ENCODE data around the gene ADAMTS16.

Gene ADAMTS16

DNA sequence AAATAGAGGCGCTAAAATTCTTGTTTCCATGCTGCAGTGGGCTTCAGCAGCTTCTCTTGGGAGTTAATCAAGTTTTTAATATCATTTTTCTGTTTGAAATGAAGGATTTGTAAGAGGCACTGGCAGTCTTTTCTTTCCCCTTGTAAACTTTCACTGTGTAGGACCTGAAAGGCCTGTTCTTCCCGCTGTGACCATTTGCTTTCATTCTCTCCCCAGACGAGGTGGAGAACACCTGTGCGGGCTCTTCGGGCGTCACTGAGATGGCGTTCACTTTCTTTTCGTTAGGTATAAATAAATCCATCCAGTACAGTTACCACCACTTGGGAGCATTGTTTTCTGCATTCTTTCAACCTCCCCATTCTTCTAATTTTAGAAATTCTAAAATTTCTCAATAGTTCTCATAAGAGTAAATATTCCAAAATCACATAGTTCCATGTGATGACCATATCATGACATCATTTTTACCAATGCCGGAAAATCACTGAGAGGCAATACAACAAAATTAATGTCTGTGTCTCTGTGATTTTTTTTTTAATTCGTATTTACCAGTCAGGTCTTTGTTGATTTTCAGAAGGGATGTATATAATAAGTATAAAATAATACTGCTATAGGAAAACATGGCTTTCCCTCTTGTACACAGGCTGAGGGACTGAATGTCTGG is 150.7 kb downstream of the ADAMTS16 start:
- DNase-seq = no peak

DNA sequence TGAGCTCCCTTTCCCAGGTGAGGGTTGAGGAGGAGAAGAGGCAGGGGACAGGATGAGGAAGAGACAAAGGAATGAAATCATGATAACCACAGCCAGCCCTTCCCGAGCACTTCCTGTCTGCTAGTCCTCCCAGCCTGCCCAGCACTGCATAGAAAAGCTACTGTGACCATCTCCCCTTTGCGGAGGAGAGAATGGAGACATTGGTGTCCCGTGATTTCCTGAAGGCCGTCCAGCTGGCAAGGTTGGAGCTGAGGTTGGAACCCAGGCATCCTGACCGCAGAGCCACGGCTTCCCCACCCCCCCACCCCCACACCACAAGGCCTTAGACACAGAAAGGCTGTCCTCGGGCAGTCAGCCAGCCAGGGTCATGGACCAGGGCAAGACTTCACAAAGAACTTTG is 151.2 kb downstream of the ADAMTS16 start:
- no peak for DNase-seq

DNA sequence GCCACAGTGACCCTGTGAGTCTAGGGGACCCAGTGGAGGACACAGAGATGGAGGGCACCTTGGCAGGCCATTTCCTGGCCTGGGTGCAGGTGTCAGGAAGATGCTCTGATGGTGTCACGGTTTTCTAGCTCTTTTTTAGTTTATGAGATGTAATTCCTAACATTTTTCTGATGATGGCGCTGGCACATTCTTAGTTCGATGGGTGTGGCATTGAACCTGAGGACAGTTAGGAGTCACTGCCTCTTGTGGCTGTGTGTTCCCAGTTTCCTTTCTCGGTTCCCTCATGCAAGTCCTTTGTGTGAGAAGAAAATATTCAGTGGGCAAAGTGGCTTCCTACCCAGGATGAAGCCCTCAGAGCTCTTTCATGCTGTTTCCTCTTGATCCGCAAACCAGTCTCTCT is 152.9 kb downstream of the ADAMTS16 start:
- no peak for DNase-seq

DNA sequence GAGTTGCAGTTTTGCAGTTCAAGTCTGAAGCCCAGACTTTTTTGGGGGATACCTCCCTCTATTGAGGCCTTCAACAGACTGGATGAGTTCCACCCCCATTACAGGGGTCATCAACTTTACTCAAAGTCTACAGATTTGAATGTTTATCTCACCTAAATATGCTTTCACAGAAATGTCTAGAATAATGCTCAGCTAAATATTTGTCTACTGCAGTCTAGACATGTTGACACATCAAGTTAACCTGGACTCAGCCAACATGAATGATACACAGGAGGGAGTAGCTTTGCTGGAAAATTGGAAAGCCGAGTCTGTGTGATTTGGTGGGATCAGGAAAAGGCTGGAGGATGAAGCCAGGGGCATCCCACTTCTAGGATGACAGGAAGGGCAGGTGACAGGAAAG is 154.3 kb downstream of the ADAMTS16 start:
- DNase-seq = no peak

DNA sequence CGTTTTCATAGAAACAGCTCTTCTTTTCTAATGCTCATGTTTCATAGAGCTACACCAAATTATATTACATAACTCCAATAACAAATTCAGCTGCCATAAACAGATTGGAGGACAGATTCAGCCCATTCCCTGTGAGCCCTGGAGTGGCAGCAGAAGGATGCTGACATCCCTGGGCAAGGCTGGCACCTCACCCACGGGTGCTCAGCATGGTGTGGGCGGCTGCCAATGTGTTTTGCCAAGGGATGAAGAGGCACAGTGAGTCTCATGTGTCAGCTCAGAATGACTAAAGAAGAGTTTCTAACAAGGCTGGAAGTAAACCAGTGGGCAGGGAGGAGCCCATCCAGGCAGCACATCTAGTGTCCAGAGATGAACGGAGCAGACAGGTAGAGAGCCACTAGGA is 155.2 kb downstream of the ADAMTS16 start:
- DNase-seq = no peak

DNA sequence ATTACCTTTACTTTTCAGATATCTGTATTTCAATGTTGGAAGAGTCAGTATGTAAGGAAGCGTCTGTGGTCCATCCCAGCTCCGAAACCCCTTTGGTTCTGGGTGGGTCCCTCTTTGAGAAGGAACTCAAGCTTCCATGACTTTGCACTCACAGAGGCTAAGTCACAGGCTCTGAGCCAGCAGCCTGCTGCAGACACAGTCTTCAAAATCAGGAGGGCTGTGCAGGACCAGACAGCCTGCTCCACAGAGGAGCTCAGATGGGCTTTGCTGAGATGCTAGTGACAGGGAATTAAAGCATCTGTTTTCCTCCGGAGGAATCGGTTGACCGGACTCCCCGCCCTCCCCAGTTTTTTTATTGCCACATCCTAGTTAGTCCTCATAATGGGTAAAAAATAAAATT is 155.9 kb downstream of the ADAMTS16 start:
- no peak for DNase-seq

DNA sequence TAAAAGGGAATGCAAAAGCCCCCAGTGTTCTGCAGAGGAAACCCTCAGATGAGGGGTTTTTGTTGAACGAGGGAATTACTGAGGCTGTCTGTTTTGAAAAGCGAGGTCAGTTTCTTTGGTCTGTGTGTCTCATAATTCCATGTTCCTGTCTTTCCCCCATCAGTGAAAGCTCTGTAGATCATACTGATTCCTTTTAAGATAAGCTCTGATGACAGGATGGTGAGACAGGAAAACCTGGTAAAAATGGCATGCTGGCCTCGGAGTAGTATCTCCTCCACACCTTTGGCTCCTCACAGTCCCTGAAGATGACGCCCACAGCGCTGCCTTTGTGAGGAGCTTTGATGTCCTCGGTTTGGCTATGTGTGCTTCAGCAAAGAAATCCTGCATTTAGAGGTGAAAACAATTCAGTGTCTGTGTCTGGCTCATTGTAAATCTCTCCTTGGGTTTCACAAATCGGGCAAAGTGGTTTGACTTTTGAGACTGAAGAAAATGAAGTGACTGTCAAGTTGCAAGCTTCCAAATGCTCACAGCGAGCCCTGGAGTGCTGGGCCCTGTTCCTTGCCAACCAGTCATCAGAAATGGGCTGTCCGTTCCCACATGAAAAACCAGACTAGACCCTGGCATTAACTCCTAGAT is 157.4 kb downstream of the ADAMTS16 start:
- DNase-seq = no peak

DNA sequence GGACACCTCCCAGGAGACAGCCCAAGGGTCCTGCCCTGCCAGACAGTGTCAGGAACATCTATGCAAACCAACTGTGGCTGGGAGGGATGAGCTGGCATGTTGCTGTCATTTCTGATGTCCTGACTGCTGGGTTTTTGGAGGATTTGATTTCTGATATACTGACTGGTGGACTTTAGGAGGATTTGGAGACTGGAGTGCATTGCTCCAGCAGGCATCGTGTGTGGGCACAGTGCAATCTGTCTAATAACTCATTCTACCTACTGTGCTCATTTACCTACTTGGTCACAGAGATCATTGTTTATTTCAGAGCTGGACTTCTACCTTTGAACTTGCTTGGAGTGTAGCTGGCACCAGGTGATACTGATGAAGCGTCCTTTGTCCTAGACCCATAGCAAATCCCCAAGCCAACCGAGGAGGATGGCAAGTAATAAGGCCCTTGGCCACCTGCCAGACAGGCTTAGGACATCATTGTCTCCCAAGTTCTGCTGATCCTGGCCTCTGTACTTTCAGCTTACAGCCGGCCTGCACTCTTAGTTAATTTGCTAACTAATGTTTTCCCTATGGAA is 158.0 kb downstream of the ADAMTS16 start:
- peak; percentile 10 for DNase-seq

DNA sequence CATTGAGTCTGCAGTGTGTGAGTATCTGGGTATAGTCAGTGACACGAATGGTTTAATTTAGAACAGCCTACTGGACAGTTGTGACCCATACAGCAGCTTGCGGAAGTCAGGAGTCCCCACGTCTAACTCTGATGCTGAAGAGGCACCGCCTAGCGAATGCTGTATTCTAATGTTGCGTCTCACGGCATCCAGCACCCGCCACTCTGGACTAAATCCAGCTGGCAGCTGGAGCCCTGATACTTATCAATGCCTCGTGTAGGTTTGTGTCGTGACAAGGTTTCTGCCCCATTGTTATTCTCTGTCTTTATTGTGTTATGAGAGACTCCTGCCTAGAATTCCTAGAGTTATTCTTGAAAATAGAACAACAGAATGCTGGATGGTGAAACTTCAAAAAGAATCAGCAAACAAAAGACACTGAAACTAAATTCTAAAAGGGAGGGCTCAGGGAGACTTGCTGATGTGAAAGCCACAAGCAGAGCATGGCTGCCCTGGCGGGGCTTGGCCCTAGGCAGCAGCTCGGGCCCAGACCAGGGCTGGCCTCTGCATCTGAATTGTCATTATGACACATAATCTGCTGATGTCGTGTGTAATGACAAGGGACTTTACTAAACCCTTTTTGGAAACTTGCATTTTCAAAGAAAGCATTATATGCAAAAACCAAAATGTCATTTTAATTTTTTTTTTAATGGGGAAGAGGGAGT is 158.9 kb downstream of the ADAMTS16 start:
- peak; percentile 8 for DNase-seq

DNA sequence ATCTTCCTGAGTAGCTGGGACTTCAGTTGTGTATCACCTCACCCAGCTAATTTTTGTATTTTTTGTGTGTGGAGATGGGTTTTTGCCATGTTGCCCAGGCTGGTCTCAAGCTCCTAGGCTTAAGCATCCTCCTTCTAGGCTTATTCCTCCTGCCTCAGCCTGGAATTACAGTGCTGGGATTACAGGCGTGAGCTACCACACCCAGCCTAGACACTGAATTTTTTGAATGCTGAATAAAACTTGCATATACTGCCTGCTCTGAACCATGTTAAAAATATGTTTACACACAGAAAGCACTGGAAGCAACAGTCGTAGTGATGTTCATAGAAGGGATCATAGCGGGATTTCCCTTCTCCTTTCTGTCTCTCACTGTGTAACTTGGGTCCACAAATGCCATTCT is 161.0 kb downstream of the ADAMTS16 start:
- DNase-seq = no peak

DNA sequence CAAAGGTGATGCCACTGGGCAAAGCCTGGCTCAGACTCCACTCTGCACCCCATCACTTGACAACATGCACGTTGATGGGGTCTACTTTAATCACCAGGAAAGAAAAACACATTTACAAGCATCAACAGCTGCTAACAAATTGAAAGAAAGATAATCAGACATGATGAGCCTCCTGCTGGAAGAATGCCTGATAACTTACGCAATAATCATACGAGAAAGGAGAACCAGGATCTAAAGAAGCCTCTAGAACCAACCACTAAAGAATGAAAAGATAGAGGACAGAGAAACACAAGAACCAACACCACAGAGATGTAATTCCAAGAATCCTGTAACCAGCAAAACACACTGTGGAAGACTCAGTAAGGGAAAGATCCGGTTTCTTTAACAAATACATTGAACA is 162.1 kb downstream of the ADAMTS16 start:
- DNase-seq = no peak

DNA sequence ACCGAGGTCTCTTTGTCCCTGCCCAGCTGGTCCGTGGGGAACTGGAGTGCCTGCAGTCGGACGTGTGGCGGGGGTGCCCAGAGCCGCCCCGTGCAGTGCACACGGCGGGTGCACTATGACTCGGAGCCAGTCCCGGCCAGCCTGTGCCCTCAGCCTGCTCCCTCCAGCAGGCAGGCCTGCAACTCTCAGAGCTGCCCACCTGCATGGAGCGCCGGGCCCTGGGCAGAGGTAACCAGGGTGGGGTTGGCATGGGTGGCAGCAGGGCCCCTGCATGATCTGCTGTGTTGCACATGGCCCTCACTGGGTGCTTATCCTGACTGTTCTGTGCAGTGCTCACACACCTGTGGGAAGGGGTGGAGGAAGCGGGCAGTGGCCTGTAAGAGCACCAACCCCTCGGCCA is 163.1 kb downstream of the ADAMTS16 start:
- no peak for DNase-seq

DNA sequence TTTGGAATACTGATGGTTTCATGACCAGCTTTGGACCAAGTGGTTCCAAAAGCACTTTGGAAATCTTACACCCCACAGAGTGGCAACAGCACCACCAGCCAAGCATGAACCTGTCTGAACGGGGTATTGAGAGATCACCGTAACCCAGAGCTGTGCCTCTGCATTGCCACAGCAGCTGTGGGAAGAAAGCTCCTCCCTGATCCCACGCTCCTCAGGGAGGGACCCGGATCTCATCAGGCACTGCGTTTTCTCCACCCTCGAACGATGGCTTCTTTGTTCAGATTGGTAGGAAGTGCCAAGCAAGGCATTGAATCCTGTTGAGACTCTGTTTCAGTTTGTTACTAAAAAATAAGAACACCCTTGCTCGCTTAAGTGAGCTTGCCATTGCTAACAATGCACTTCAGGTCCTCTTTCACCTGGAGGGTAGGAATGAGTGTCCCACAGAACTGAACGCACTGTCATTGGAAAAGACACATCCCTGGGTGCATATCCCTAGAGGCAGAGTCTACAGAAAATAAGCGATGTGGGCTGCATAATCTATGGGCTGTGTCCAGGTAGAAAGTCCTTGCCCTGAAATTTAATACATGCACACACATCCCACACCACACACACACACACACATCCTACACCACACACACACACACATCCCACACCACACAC is 164.4 kb downstream of the ADAMTS16 start:
- peak; percentile 36 for DNase-seq

DNA sequence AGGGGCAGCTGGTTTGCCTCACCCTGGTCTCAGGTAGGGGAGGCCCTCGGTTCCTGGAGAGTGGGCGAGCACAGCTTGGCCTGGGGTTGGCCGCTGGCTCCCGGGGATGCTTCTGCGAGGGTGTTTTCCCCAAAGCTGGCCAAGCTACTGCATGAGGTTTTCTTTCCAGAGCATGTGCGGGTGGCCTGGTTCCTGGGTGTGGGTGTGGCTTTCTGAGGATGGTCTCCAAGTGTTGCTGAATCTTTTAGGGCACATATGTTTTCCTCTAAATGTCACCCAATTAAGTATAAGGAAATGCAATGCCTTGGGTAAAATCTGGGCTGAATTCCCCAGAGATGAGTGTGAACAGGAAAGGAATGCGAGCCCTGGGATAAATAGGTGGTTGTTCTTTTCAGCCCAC is 166.6 kb downstream of the ADAMTS16 start:
- no peak for DNase-seq

DNA sequence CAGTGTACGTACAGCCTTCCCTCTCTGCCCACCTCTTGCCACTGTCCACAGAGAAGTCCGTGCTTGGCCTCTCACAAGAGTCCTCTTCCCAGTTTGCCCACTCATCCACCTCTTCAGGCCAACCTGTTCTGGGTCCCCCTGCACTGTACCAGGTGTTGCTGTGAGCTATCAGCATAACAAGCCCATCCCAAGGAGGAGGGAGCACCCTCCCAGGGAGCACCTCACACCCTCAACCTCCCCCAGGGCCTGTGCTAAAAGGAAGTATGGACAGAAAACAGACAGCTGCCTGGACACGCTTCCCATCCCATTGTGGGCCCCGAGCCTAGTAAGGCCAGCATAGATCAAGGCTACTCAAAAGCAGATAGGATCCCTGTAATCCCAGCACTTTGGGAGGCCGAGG is 168.2 kb downstream of the ADAMTS16 start:
- DNase-seq = no peak

DNA sequence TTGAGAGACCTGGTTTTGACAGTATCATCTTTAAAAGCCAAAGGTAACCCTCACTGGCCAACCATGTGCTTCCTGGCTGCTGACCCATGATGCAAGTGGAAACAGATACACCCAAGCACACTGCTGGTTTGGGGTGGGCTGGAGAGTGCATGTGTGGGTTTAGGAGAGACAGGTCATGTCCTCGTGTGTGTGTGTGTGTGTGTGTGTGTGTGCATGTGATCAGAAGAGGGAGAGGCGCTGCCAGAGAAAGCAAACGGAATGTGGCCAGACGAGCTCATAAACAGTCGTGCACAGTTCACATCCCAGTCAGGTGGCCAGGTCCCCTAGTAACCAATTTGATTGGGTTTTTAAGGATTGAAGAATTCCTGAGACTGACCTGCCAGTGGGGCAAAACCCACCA is 169.5 kb downstream of the ADAMTS16 start:
- no peak for DNase-seq

DNA sequence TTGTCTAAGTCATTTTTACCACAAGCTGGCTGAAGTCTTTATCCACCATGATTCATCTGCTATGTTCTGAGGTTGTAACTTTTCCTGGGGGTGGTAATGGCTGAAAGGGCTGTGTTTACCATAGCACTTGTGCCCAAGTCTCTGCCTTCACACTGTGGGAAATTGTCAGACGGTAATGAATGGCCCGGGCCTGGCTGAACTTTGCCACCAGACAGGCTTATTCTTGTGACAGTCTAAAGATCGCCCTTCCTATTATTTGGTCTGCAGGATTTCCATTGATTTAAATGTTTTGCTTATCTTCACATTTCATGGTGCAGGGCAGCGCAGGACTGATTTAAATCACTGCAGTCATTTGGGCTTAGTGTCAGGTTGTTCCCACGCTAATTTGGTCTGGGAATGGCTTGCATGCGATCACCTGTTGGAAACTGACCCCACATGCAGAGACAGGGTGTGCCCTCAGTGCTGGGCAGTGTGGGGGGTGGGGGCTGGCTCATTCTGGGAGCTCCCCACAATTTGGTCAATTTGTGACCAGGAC is 173.0 kb downstream of the ADAMTS16 start:
- DNase-seq = no peak

DNA sequence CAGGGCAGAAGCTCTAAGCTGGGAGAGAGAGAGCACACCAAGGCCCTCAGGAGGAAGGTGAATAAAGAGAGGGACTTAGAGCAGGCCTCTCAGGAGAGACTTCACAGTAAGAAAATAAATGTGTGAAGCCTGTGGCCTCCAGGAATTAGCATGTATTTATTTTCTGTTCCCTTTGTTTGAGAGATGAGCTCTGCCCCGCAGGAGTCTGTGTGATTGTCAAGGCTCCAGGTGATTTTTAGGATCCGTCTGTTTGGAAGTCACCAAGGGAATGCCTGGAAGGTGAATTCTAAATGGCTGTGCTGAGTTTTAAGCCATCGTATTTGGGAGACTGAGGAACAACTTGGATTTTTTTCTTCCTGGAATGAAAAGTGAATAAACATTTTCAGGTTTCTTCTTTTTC is 174.0 kb downstream of the ADAMTS16 start:
- DNase-seq = no peak

DNA sequence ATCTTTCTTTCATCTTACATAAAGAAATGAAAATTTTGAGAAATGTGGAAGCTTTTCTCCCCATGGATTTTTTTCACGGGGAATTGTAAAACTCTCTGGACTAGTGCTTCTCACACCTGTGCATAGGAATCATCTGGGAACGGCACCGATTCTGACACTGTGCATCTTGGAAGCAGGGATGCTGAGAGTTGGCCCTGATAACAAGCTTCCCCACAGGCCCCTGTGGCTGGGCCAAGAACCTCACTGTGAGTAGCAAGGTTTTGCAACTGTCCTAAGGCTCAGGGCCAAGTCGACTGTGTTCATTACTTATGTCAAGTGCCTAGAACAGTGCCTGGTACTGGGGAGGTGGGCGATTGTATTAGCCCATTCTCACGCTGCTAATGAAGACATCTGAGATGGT is 174.5 kb downstream of the ADAMTS16 start:
- DNase-seq = no peak

DNA sequence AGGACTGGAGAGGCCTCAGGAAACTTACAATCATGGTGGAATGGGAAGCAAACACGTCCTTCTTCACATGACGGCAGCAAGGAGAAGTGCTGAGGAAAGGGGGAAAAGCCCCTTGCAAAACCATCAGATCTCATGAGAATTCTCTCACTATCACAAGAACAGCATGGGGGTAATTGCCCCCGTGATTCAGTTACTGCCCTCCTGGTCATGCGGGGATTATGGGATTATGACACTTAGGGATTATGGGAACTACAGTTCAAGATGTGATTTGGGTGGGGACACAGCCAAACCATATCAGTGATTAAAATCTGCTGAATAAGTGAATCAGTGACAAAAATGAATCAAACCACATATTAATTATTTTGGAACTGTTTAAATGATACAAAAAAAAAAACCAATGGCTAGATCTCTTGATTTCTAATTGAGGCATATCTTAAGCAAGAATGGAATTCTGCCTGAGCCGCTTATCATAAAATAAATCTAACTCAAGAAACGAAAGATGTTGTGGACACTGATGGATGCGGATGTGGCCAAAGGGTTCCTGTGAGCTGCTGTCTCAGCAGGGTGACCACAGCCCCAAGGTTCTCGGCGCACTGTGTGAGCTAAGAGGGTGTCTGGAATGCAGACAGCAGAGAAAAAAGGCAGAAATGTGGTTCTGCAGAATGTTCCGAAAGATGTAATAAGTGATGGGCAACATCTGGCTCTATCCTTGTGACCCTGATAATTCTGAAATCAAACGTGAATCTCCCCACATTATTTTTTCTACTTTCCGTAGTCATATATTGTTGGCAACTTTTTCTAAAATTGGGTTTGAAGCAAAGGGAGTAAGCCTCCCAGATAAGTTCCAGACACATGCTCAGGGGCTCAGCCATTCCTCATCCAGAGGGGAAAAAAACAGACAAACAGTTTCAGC is 175.2 kb downstream of the ADAMTS16 start:
- no peak for DNase-seq

DNA sequence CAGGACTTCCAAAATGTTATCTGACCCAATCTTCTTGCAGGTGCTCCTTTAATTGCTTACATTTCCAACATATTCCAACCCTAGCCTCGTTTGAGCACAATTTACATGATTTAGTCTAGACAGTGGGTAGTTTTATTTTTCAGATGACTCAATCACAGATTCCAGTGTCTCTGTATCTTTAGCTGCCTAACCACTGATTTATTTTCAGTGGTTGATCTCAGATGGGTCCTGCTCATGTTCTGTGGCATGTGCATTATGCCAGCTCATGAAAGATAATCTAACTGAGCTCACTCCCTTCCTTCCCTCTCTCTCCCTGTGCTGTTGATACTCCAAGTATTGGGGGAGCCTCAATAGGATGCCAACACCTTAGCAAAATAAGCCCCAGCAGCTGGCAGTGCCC is 176.2 kb downstream of the ADAMTS16 start:
- no peak for DNase-seq

DNA sequence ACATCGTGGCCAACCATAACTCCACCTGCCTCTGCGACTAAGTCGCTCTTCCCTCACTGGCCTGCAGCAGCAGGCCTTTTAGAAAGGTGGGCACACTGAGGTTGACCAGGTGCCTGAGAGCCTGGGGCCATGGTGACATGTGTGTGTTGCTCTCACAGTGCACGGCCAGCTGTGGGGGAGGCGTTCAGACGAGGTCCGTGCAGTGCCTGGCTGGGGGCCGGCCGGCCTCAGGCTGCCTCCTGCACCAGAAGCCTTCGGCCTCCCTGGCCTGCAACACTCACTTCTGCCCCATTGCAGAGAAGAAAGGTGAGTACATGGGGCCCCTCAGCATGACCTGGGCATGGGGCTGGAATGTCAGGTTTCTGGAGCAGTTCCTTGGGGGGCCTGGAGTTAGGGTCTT is 177.8 kb downstream of the ADAMTS16 start:
- DNase-seq = no peak

All from NCI-H1105 (cell line).